ENCODE measurements around the gene RAD18.

Gene RAD18

DNA sequence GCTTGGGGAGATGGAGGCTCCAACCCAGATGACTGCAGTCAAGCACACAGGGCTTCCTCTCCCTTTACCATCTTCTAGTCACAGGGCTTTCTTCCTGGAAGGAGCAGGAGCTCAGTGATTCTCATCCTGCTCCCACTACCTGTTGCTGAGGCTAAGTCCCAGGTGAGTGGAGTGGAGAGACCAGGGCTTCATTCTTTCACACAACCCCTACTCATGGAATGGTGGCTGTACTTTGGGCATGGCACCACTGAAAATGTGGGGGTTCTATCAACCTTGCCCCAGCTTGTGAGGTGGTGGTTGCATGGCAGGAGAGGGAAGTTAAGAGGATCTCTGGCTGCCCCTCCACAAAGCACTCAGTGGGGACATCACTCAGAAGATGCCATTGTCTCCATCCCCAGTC is 36.8 kb upstream of the RAD18 start:
- H3K27ac ChIP-seq: no peak overlapping the region
- H3K4me3 ChIP-seq: no peak overlapping the region
- no peak for DNase-seq (ENCODE audit: low spot score)
- TF ChIP-seq CTCF (IDR thresholded peaks at IDR 0.05): no peak

DNA sequence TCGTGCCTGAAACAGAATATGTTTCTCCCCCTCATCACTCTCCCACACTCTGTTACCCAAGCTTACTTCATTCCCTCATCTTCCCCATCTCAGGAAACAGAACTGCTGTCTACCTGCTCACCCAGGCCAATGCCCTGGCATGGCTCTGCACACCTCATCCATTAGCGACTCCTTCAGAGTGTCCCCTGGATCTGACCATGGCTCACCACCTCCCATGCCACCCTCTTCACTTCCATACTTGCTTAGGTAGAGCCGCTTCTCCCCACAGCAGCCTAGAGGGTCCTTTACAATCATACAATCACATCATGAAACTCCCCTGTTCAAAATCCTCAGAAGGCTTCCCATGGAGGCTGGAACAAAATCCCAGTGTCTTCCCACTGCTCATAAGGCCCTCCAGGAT is 33.9 kb upstream of the RAD18 start:
- no peak overlapping the region for H3K4me3 ChIP-seq
- DNase-seq (ENCODE audit: low spot score): peak; percentile 47
- no peak for TF ChIP-seq CTCF (IDR thresholded peaks at IDR 0.05)
- H3K27ac ChIP-seq: no peak overlapping the region

- Histone ChIP-seq H3K4me3 (no peak overlapping the region), H3K27ac (no peak overlapping the region)
- peak; percentile 67 for DNase-seq (ENCODE audit: low spot score)
- TF ChIP-seq CTCF (IDR thresholded peaks at IDR 0.05): no peak
Measured at GRCh38 chr3:8996681-8997121, 33.4 kb upstream of the RAD18 start.

DNA sequence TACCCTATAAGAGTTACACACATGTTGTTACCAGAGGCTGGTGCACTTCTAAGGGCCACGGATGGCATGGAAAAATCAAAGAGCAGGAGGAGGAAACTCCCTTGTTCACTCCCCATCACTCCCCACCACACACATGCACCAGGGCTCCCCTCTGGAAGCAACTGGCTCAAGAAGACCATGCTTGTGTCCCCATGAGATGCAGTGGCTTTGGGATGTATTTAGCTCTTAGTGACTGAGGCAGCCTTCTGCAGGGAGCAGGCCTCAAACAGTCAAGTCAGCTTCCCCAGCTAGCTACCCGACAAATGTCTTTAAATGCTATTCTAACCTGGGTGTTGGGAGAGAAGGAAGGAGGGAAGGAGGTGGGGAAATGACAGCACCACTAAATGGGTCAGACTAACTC is 32.9 kb upstream of the RAD18 start:
- TF ChIP-seq CTCF (IDR thresholded peaks at IDR 0.05): no peak
- Histone ChIP-seq H3K4me3 (no peak overlapping the region), H3K27ac (no peak overlapping the region)
- peak; percentile 35 for DNase-seq (ENCODE audit: low spot score)

GRCh38 chr3:8994226-8994625 is 31.0 kb upstream of the RAD18 start:
- no peak for TF ChIP-seq CTCF (IDR thresholded peaks at IDR 0.05)

GRCh38 chr3:8993331-8993730 is 30.1 kb upstream of the RAD18 start:
- H3K4me3 ChIP-seq: no peak overlapping the region
- no peak overlapping the region for H3K27ac ChIP-seq
- peak; percentile 58 for DNase-seq (ENCODE audit: low spot score)
- TF ChIP-seq CTCF (IDR thresholded peaks at IDR 0.05): no peak

More at GRCh38 chr3:8994226-8994625, 31.0 kb upstream of the RAD18 start:
- Histone ChIP-seq H3K4me3 (no peak overlapping the region), H3K27ac (no peak overlapping the region)
- peak; percentile 52 for DNase-seq (ENCODE audit: low spot score)

- H3K4me3 ChIP-seq: no peak overlapping the region
- TF ChIP-seq CTCF (IDR thresholded peaks at IDR 0.05): no peak
- DNase-seq (ENCODE audit: low spot score): no peak
- H3K27ac ChIP-seq: no peak overlapping the region
Measured at GRCh38 chr3:8992854-8993253, 29.6 kb upstream of the RAD18 start.

All from coronary artery (tissue), 2 donors.